GM13977 (cell line): Measurements from ENCODE around the gene TMEM131L.

Experiments used
- DNase-seq: peaks from one replicate; pipeline ENCODE4 v3.0.0; 2012; ENCODE audit warnings: low spot score
- in situ Hi-C: fragments of 300-500 bp; cut with MboI; formaldehyde crosslinking; loops from one replicate; pipeline ENCODE4 v1.12.0; 2022; ENCODE audit warnings: low sequenced_read_pairs, low pct_unique_long_range_greater_than_20kb, mixed read lengths, inconsistent platforms; ENCODE audit not compliant: unreplicated experiment
- TF ChIP-seq, protein P1 (sequence below): IDR thresholded peaks from 2 replicates; pipeline ENCODE4 v1.5.1; 2012; ENCODE audit warnings: mild to moderate bottlenecking, control low read depth; ENCODE audit not compliant: insufficient read depth; ENCODE audit errors: extremely low read depth, missing control alignments

Gene TMEM131L

DNA sequence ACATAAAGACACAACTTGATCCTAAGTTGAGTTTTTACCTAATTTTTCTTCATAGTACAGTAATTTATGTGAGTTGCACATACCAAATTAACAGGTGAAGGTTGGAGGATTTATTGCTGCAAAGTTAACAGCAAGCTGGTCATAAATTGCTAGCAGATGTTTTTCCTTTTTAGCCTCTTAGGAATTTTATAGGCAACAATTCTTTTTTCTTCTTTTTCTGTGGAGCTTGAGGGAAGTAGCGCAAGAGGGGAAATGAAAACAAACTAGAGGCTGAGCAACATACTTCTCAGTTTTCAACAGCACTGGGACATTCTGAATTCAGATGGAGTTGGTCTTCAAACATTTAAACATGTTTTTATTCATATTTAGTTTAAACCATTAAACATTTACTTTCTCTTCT lies 154.2 kb downstream of the TMEM131L start:
- DNase-seq, result no peak
- TF ChIP-seq, protein P1, sequence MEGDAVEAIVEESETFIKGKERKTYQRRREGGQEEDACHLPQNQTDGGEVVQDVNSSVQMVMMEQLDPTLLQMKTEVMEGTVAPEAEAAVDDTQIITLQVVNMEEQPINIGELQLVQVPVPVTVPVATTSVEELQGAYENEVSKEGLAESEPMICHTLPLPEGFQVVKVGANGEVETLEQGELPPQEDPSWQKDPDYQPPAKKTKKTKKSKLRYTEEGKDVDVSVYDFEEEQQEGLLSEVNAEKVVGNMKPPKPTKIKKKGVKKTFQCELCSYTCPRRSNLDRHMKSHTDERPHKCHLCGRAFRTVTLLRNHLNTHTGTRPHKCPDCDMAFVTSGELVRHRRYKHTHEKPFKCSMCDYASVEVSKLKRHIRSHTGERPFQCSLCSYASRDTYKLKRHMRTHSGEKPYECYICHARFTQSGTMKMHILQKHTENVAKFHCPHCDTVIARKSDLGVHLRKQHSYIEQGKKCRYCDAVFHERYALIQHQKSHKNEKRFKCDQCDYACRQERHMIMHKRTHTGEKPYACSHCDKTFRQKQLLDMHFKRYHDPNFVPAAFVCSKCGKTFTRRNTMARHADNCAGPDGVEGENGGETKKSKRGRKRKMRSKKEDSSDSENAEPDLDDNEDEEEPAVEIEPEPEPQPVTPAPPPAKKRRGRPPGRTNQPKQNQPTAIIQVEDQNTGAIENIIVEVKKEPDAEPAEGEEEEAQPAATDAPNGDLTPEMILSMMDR, result no peak
- in situ Hi-C loops, result no loop called here

DNA sequence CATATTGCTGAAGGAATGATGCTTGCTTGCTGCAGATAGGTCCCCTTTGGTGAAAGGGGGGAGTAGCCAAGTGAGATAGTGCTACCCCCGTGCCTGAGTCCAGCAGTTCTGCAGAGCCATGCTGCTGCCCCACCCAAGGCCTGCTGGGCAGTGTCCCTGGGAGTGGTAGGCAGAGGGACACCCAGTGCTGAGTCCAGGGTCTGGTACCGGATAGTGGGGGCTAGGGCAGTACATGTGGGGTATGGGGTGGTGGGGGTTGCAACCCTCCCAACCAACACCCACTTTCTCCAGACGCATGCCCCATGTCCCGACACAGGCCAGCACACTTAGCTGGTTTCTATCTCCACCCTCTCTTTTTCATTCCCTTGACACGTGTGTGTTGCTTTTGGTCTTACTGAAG lies 155.9 kb downstream of the TMEM131L start:
- TF ChIP-seq, protein P1, result no peak
- no peak for DNase-seq
- in situ Hi-C loops, result no loop called here

DNA sequence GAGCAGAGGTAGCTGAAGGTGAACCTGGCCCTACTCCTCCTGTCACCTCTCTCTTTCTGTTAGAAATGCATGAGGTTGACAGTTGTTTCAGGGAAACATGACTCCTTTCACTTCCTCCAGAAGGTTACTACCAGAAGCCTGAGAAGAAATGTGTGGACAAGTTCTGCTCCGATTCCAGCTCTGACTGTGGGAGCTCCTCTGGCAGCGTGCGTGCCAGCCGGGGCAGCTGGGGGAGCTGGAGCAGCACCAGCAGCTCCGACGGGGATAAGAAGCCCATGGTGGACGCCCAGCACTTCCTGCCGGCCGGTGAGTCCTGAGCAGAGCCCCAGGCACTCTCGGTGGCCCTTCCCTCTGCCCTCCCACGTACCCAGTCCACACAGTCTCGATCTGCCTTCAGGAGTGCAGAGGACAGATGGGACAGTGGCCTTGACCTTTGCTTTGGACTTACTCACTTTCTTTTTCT lies 156.6 kb downstream of the TMEM131L start:
- TF ChIP-seq, protein P1, result no peak
- in situ Hi-C loops, result no loop called here
- DNase-seq, result no peak

DNA sequence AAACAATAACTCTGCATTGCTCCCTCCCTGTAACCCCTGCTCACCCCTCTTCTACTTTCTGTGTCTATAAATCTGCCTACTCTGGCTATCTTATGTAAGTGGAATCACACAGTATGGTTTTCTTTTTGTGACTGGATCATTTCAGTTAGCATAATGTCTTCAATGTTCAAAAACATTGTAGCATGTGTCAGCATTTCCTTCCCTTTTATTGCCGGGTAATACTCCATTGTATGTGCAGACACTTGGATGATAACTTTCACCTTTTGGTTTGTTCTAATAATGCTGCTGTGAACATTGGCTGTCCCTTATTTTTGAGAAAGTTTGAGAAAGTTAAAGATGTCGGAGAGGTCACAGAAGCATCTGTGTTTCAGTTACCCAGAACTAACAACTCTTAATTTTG lies 157.3 kb downstream of the TMEM131L start:
- TF ChIP-seq, protein P1, result no peak
- in situ Hi-C loops, result no loop called here
- no peak for DNase-seq

DNA sequence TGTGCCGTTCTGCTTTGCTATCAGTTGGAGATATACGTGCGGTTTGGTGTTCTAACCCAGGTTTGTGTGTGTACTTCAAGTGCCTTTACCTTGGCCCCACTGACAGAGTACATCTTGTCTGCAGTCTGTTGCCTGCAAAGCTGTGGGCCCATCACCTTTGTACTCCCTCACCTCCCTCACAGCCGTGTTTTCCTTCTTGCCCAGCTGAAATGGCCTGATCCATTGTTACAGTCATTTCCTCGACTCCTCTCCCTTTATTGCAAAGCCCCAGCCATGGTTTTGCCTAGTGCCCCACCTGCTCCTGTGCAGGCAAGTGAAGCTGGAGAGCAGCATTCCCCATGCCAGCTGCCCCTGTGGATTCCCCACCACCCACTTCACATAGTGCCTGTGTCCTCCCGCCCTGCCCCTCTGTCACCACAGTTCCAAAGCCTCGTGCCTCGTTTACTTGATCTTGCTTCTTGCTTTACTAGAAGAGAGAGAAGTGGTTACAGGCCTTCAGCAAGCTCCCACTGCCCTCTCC lies 162.7 kb downstream of the TMEM131L start:
- in situ Hi-C loops, result loop anchor here (25.0 kb wide), 1 partner anchor 492 kb away; no protein-coding TSS in a partner anchor
- DNase-seq, result no peak
- TF ChIP-seq, protein P1, result no peak

DNA sequence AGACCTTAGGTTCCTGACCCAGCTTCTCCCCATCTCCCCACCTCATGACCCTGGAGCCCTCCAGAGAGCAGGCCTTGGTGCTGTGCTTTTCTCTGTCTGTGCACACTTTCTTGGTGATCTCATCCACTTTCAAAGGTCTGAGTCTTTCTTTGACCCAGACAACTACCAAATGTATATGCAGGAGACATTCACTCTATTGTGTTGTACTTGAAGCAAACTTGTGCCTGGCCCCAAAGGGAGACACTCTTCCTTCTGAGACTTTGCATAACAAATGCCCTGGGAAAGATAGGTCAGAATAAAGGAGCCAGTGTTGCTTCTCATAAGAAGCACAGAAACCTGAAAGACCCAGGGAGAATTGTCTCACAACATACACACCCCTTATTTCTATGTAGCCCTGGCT lies 163.6 kb downstream of the TMEM131L start:
- in situ Hi-C loops, result loop anchor here (10.0 to 25.0 kb wide), 3 partner anchors 125 to 492 kb away; partner anchors contain the start of gene MND1
- DNase-seq, result no peak
- TF ChIP-seq, protein P1, result no peak
